Suprapubic skin (tissue), 4 donors: ENCODE results near the gene ITGB4. TPM values are rescaled to one million over a fixed set of nuclear protein-coding genes. Genes with fewer than 3 reads are reported as not detected.

Experiments
- DNase-seq, 2 donors: peaks; one replicate each; pipeline ENCODE4 v3.0.0-alpha.2; 2019; ENCODE audit warnings: low spot score in 2 of 2
- H3K27ac ChIP-seq: fragments of 200-600 bp; sonication (generic); one replicate; pipeline ENCODE4 v1.5.1; 2019
- H3K27me3 ChIP-seq: fragments of 200-600 bp; sonication (generic); one replicate; pipeline ENCODE4 v1.5.1; 2019
- H3K36me3 ChIP-seq: fragments of 200-600 bp; sonication (generic); one replicate; pipeline ENCODE4 v1.5.1; 2019
- H3K4me1 ChIP-seq: fragments of 200-600 bp; sonication (generic); one replicate; pipeline ENCODE4 v1.5.1; 2019
- H3K4me3 ChIP-seq: fragments of 200-600 bp; sonication (generic); one replicate; pipeline ENCODE4 v1.5.1; 2019; ENCODE audit warnings: mild to moderate bottlenecking
- H3K9me3 ChIP-seq: fragments of 200-600 bp; sonication (generic); one replicate; pipeline ENCODE4 v1.5.1; 2019
- EP300 ChIP-seq: sonication (generic); formaldehyde crosslinking; IDR thresholded peaks from one replicate; pipeline ENCODE4 v1.6.1; 2017; ENCODE audit warnings: antibody characterized with exemption
- POLR2A ChIP-seq, 2 donors: fragments of 450-650 bp; IDR thresholded peaks; one replicate each; pipeline ENCODE4 v1.6.1; 2017; ENCODE audit warnings: antibody characterized with exemption in 2 of 2, mild to moderate bottlenecking in 2 of 2, moderate library complexity in 2 of 2
- POLR2AphosphoS5 ChIP-seq, 3 donors: sonication (generic); formaldehyde crosslinking; IDR thresholded peaks; one replicate each; pipeline ENCODE4 v1.6.1; 2017; ENCODE audit warnings: antibody characterized with exemption in 3 of 3
- WGBS: methylation state at CpG from one replicate; pipeline ENCODE4 v1.1.5; 2018; 5-methylcytosine and 5-hydroxymethylcytosine counted together
- total RNA-seq, 4 donors: library from RNA; depleted of rRNA; stranded (reverse); fragments of >200 nt; gene quantifications; one replicate each; pipeline ENCODE4 v1.1.0, GENCODE V29; 2016
- TF ChIP-seq, protein P1 (sequence below), 2 donors: fragments of 200-600 bp in 1 of 2; fragments of 450-650 bp in 1 of 2; sonication (generic) in 1 of 2; IDR thresholded peaks; one replicate each; pipeline ENCODE4 v1.5.1; 2016 to 2019; ENCODE audit warnings: antibody characterized with exemption in 2 of 2, mild to moderate bottlenecking in 1 of 2, moderate library complexity in 1 of 2

Gene ITGB4
- total RNA-seq, 4 donors from 2014 or later, result 382 to 583 (median 474) TPM

- H3K4me1 ChIP-seq, result peaks cover 28% of the 10 kb centered on the region
- H3K9me3 ChIP-seq, result no peaks in the 10 kb centered on the region
- H3K27me3 ChIP-seq, result no peaks in the 10 kb centered on the region
- no peak overlapping the region for H3K4me3 ChIP-seq
- H3K36me3 ChIP-seq, result peaks cover 9% of the 10 kb centered on the region
- DNase-seq, result no peak
- TF ChIP-seq EP300 (no peak), POLR2AphosphoS5 (IDR thresholded peaks at IDR 0.05) (no peak), POLR2A (IDR thresholded peaks at IDR 0.05) (no peak)
- TF ChIP-seq, protein P1, sequence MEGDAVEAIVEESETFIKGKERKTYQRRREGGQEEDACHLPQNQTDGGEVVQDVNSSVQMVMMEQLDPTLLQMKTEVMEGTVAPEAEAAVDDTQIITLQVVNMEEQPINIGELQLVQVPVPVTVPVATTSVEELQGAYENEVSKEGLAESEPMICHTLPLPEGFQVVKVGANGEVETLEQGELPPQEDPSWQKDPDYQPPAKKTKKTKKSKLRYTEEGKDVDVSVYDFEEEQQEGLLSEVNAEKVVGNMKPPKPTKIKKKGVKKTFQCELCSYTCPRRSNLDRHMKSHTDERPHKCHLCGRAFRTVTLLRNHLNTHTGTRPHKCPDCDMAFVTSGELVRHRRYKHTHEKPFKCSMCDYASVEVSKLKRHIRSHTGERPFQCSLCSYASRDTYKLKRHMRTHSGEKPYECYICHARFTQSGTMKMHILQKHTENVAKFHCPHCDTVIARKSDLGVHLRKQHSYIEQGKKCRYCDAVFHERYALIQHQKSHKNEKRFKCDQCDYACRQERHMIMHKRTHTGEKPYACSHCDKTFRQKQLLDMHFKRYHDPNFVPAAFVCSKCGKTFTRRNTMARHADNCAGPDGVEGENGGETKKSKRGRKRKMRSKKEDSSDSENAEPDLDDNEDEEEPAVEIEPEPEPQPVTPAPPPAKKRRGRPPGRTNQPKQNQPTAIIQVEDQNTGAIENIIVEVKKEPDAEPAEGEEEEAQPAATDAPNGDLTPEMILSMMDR (IDR thresholded peaks at IDR 0.05), result no peak
- 84% methylated on average over 3 of the region's 3 CpGs for WGBS
- H3K27ac ChIP-seq, result no peak overlapping the region
Measured at GRCh38 chr17:75763269-75763607, 42.0 kb downstream of the ITGB4 start.

- H3K4me1 ChIP-seq, result peaks cover 28% of the 10 kb centered on the region
- no peak overlapping the region for H3K27ac ChIP-seq
- no peaks in the 10 kb centered on the region for H3K9me3 ChIP-seq
- H3K27me3 ChIP-seq, result no peaks in the 10 kb centered on the region
- WGBS, result 70% methylated on average over 4 of the region's 16 CpGs
- H3K36me3 ChIP-seq, result peaks cover 3% of the 10 kb centered on the region
- TF ChIP-seq, protein P1 (IDR thresholded peaks at IDR 0.05), result no peak
- TF ChIP-seq POLR2A (IDR thresholded peaks at IDR 0.05), result no peak
- DNase-seq, result no peak
- H3K4me3 ChIP-seq, result peak overlapping the region; percentile 78
Measured at GRCh38 chr17:75763613-75764416, 42.6 kb downstream of the ITGB4 start.

GRCh38 chr17:75764417-75764710 is 43.1 kb downstream of the ITGB4 start:
- peak overlapping the region; percentile 78 for H3K4me3 ChIP-seq
- H3K27ac ChIP-seq, result peak overlapping the region; percentile 86
- H3K27me3 ChIP-seq, result no peaks in the 10 kb centered on the region
- no peak for TF ChIP-seq POLR2AphosphoS5 (IDR thresholded peaks at IDR 0.05)
- TF ChIP-seq, protein P1 (IDR thresholded peaks at IDR 0.05), result peak in 1 of 2 donors; percentile 34
- peaks cover 3% of the 10 kb centered on the region for H3K36me3 ChIP-seq
- WGBS, result 7% methylated on average over 11 of the region's 14 CpGs
- H3K9me3 ChIP-seq, result no peaks in the 10 kb centered on the region
- peak in 1 of 2 donors; percentile 78 for DNase-seq
- peaks cover 28% of the 10 kb centered on the region for H3K4me1 ChIP-seq

DNA sequence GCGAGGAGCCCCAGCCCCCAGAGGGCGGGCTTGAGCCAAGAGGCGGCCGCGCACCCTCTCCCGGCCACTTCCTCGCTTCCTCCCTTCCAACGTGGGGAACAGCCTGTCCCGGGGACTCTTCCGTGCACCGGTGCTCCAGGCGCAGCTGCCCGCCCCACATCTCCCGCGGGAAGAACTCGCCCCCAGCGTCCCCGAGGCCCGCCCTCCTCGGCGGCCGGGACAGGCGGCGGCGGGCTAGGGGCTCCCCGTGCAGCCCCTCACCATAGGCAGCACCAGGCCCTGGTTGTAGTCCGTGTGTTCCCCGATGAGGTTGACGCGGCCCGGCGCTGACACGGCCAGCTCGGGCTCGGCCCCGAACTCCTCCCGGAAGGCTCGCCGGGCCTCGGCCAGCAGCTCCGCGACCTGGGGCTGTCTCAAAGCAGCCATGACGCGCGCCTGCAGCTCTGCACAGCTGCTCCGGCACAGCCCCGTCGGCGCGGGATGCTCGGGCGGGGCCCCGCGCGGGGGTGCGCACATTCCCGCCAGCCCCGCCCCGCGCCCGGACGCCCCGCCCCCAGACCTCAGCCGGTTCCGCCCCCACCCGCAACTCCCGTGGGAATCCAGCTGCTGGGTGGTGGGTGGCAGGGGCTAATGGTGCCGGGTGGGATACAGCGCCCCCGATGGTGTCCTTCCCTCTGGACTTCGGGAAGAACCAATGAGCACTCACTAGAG is 43.6 kb downstream of the ITGB4 start, which contains the start of gene GALK1:
Gene GALK1, minus strand, starts transcription at position 482 of the 711 bp plus-strand sequence. Its CDS starts 56 bp downstream, at position 426.
- Histone ChIP-seq H3K27ac (peak within 1 kb of the TSS; percentile 86), H3K36me3 (no peaks in the 10 kb centered on the region), H3K27me3 (no peaks in the 10 kb centered on the region), H3K4me3 (peak within 1 kb of the TSS; percentile 78), H3K9me3 (no peaks in the 10 kb centered on the region), H3K4me1 (peaks cover 28% of the 10 kb centered on the region)
- WGBS, result 0% methylated on average over 32 of the region's 71 CpGs
- DNase-seq, result peak; percentile 84 to 89
- TF ChIP-seq POLR2AphosphoS5 (IDR thresholded peaks at IDR 0.05) (peak in 1 of 3 donors; percentile 10), POLR2A (IDR thresholded peaks at IDR 0.05) (no peak), EP300 (no peak)
- TF ChIP-seq, protein P1 (IDR thresholded peaks at IDR 0.05), result peak in 1 of 2 donors; percentile 53

DNA sequence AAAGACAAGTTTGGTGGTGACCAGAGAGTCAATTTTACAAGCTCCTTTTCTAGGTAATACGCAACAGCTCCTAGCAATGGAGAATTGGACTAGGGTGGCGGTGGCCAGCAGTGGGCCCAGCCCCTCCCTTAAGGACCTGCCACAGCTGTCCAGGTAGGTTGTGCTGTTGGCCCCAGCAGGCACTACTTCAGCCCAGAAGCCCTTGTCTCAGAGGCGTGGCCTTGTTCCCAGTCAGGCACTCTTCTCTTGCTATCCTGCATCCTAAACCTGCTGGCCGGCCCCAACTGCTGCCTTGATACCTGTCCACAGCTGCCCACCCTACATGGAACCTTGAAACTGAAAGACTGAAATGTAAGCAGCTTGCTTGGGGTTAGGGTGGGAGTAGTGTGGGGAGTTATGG is 44.7 kb downstream of the ITGB4 start:
- H3K27ac ChIP-seq, result no peak overlapping the region
- H3K27me3 ChIP-seq, result no peaks in the 10 kb centered on the region
- DNase-seq, result no peak
- H3K9me3 ChIP-seq, result no peaks in the 10 kb centered on the region
- TF ChIP-seq POLR2A (IDR thresholded peaks at IDR 0.05) (no peak), POLR2AphosphoS5 (IDR thresholded peaks at IDR 0.05) (no peak), EP300 (no peak)
- TF ChIP-seq, protein P1 (IDR thresholded peaks at IDR 0.05), result no peak
- no peak overlapping the region for H3K4me3 ChIP-seq
- peaks cover 28% of the 10 kb centered on the region for H3K4me1 ChIP-seq
- H3K36me3 ChIP-seq, result no peaks in the 10 kb centered on the region
- 100% methylated on average over 3 of the region's 4 CpGs for WGBS
